Measurements from ENCODE around the gene SLC25A10. TPM values are rescaled to one million over a fixed set of nuclear protein-coding genes. Genes with fewer than 3 reads are reported as not detected.

SLC25A10 gene
- total and polyA plus RNA-seq, 2 of the 8 experiments (the other 6 are each of a cell fraction or from before 2014, with no cell fraction given): 22.2 to 43.0 TPM

GRCh38 chr17:81706232-81706611 is 5.9 kb upstream of the SLC25A10 start:
- Histone ChIP-seq H3K79me1 (ENCODE audit: low read depth, low read length) (peaks cover 14% of the 10 kb centered on the region), H3K14ac (ENCODE audit: insufficient read length) (no peak overlapping the region), H3K4me2 (ENCODE audit: insufficient read depth in 1 of 2, low read depth in 2 of 2, low read length in 2 of 2) (no peak overlapping the region), H3K4me1 (replicated peaks in 1 of 4; ENCODE audit: control insufficient read depth in 3 of 4, insufficient read depth in 4 of 4, low read length in 3 of 4) (peaks cover 0 to 27% (median 18%) of the 10 kb centered on the region in 4 experiments; a peak in 5 of 7 replicates), H3K4me3 (ENCODE audit: extremely low read depth in 1 of 4, insufficient read depth in 2 of 4, low read depth in 3 of 4, low read length in 4 of 4) (no peak overlapping the region), H3K23ac (ENCODE audit: insufficient read length) (no peak overlapping the region), H3K27me3 (replicated peaks in 1 of 4; ENCODE audit: control insufficient read depth in 3 of 4, extremely low read depth in 1 of 4, insufficient read depth in 3 of 4, low read length in 3 of 4) (no peaks in the 10 kb centered on the region; a peak in 1 of 7 replicates), H3K4ac (replicated peaks; ENCODE audit: insufficient read length, low read depth, low read length) (no peak overlapping the region), H4K91ac (replicated peaks; ENCODE audit: insufficient read length, low read length) (no peak overlapping the region), H3K9me3 (ENCODE audit: insufficient read depth in 2 of 2, low read depth in 1 of 2, low read length in 1 of 2) (no peaks in the 10 kb centered on the region), H4K5ac (ENCODE audit: insufficient read length, low read depth, low read length) (no peak overlapping the region), H4K20me1 (replicated peaks in 1 of 2; ENCODE audit: control insufficient read depth in 1 of 2, insufficient read depth in 2 of 2, low read length in 2 of 2) (peaks cover 6 to 8% of the 10 kb centered on the region in 2 experiments), H3K9ac (replicated peaks in 1 of 4; ENCODE audit: extremely low read depth in 1 of 4, low read depth in 3 of 4, low read length in 3 of 4) (no peak overlapping the region), H3K27ac (ENCODE audit: low read depth, low read length) (no peak overlapping the region), H2AFZ (ENCODE audit: low read length) (no peak overlapping the region), H3K23me2 (ENCODE audit: low read depth, low read length) (peaks cover 18% of the 10 kb centered on the region), H3K56ac (replicated peaks; ENCODE audit: insufficient read length, low read depth, low read length) (no peak overlapping the region), H2BK5ac (ENCODE audit: low read depth, low read length) (no peak overlapping the region), H3K36me3 (ENCODE audit: control insufficient read depth in 2 of 4, insufficient read depth in 4 of 4, low read length in 3 of 4) (peaks cover 20 to 30% (median 26%) of the 10 kb centered on the region in 4 experiments), H2AK5ac (ENCODE audit: low read depth, low read length) (no peak overlapping the region), H2BK120ac (replicated peaks; ENCODE audit: low read depth, low read length) (no peak overlapping the region), H2BK20ac (ENCODE audit: low read length) (no peak overlapping the region), H3K79me2 (ENCODE audit: control insufficient read depth in 1 of 2, insufficient read depth in 2 of 2, low read length in 2 of 2) (peaks cover 9 to 38% of the 10 kb centered on the region in 2 experiments; a peak in 3 of 4 replicates), H2BK12ac (ENCODE audit: low read depth, low read length) (no peak overlapping the region), H2BK15ac (ENCODE audit: low read length) (no peak overlapping the region), H4K8ac (ENCODE audit: extremely low read depth, insufficient read depth, low read length) (no peak overlapping the region), H3K18ac (ENCODE audit: extremely low read depth, low read length) (no peak overlapping the region)
- POLR2A ChIA-PET (ENCODE audit: partially characterized antibody): interaction anchor here (1.2 to 17.2 kb wide), 5 partner anchors 17 to 127 kb away, joined by 5 to 436 read pairs (median 6); partner anchors contain the start of genes ARL16, HGS, MCRIP1 and SLC25A10
- CTCF ChIA-PET (ENCODE audit: partially characterized antibody): interaction anchor here (1.3 to 1.9 kb wide), 3 partner anchors 10 to 34 kb away, joined by 4 to 8 read pairs (median 6); no protein-coding TSS in a partner anchor
- FAIRE-seq (no peak), DNase-seq (ENCODE audit: low read depth in 1 of 2, low spot score in 2 of 2) (no peak)
- 94% methylated on average over 17 of the region's 17 CpGs; no CpG with 5 or more reads in 1 of the 2 experiments for WGBS, 2 experiments (ENCODE audit: extremely low coverage in 1 of 2, insufficient coverage in 1 of 2, insufficient read length in 1 of 2, insufficient replicate concordance in 2 of 2, low coverage in 1 of 2, low lambda C conversion rate in 2 of 2, missing lambda C conversion rate in 1 of 2)
- no peak for TF ChIP-seq TCF12 (IDR thresholded peaks at IDR 0.05; ENCODE audit: low read depth, low read length)
- TF ChIP-seq NANOG (IDR thresholded peaks at IDR 0.05; ENCODE audit: insufficient read depth, low read depth, low read length, poor library complexity, severe bottlenecking): no peak
- no peak for TF ChIP-seq JUND (IDR thresholded peaks at IDR 0.05; ENCODE audit: low read length)
- TF ChIP-seq EGR1 (IDR thresholded peaks at IDR 0.05; ENCODE audit: borderline replicate concordance, low read depth, low read length): no peak
- TF ChIP-seq SAP30 (IDR thresholded peaks at IDR 0.05; ENCODE audit: insufficient read depth, insufficient replicate concordance, low read length): no peak
- TF ChIP-seq SP1 (IDR thresholded peaks at IDR 0.05; ENCODE audit: low read depth, low read length): no peak
- no peak for TF ChIP-seq RAD21 (IDR thresholded peaks at IDR 0.05 in 1 of 2, conservative IDR thresholded peaks at IDR 0.05 in 1 of 2; ENCODE audit: low read depth in 2 of 2, low read length in 2 of 2)
- no peak for TF ChIP-seq CREB1 (IDR thresholded peaks at IDR 0.05)
- TF ChIP-seq ATF2 (IDR thresholded peaks at IDR 0.05; ENCODE audit: low read length): no peak
- no peak for TF ChIP-seq PHF8 (conservative IDR thresholded peaks at IDR 0.05; ENCODE audit: low read depth, low read length)
- TF ChIP-seq SP2 (IDR thresholded peaks at IDR 0.05; ENCODE audit: low read length): no peak
- TF ChIP-seq MAX (IDR thresholded peaks at IDR 0.05): no peak

All from H1 (cell line).